ENCODE measurements around the gene PTPRM. TPM values are rescaled to one million over a fixed set of nuclear protein-coding genes. Genes with fewer than 3 reads are reported as not detected.

The PTPRM gene
- polyA plus RNA-seq, 1 of the 3 experiments (the other 2 are of a cell fraction) = 16.0 TPM

- TF ChIP-seq MAX (IDR thresholded peaks at IDR 0.05; ENCODE audit: low read depth) (no peak), JUND (IDR thresholded peaks at IDR 0.05) (no peak), ELF1 (IDR thresholded peaks at IDR 0.05) (no peak), USF1 (IDR thresholded peaks at IDR 0.05; ENCODE audit: borderline replicate concordance, low read depth) (no peak), TEAD4 (IDR thresholded peaks at IDR 0.05; ENCODE audit: borderline replicate concordance, insufficient read depth) (no peak), YY1 (IDR thresholded peaks at IDR 0.05; ENCODE audit: low read depth) (no peak), NFIC (IDR thresholded peaks at IDR 0.05; ENCODE audit: borderline replicate concordance) (no peak), EP300 (IDR thresholded peaks at IDR 0.05; ENCODE audit: borderline replicate concordance in 1 of 2, low read depth in 1 of 2, low read length in 1 of 2) (no peak), FOSL2 (IDR thresholded peaks at IDR 0.05; ENCODE audit: borderline replicate concordance, low read depth) (no peak), RXRA (IDR thresholded peaks at IDR 0.05; ENCODE audit: borderline replicate concordance, low read depth) (no peak)
These were observed 881.0 kb downstream of the PTPRM start (continued) for GRCh38 chr18:8448130-8448529.

GRCh38 chr18:8450013-8450412 is 882.9 kb downstream of the PTPRM start:
- CTCF ChIA-PET = interaction anchor here (0.6 to 1.3 kb wide), 2 partner anchors 28 to 805 kb away, joined by 4 read pairs; no protein-coding TSS in a partner anchor

More at GRCh38 chr18:8450013-8450412, 882.9 kb downstream of the PTPRM start:
- POLR2A ChIA-PET = interaction anchor here (0.6 kb wide), 1 partner anchor 22 kb away, joined by 3 read pairs; no protein-coding TSS in a partner anchor
- no peaks in the 10 kb centered on the region for H3K79me2 ChIP-seq (ENCODE audit: insufficient read depth)
- no peak overlapping the region for H3K4me2 ChIP-seq
- TF ChIP-seq CTCF (IDR thresholded peaks at IDR 0.05) = peak; percentile 59
- TF ChIP-seq SIN3A (IDR thresholded peaks at IDR 0.05; ENCODE audit: borderline replicate concordance, low read depth, low read length) = no peak
- no peak overlapping the region for H2AFZ ChIP-seq (ENCODE audit: low read depth)
- no peaks in the 10 kb centered on the region for H3K27me3 ChIP-seq (ENCODE audit: insufficient read depth)
- no peak overlapping the region for H3K4me3 ChIP-seq (ENCODE audit: low read depth in 2 of 2, low read length in 1 of 2)
- H4K20me1 ChIP-seq (ENCODE audit: insufficient read depth) = no peaks in the 10 kb centered on the region
- no peaks in the 10 kb centered on the region for H3K4me1 ChIP-seq (ENCODE audit: control insufficient read depth in 1 of 2, insufficient read depth in 2 of 2, low read depth in 1 of 2, low read length in 1 of 2)
- WGBS (ENCODE audit: low lambda C conversion rate) = 59% methylated on average over 5 of the region's 5 CpGs
- DNase-seq = no peak
- H3F3A ChIP-seq (replicated peaks; ENCODE audit: insufficient read depth) = no peaks in the 10 kb centered on the region
- H3K9me2 ChIP-seq = no peaks in the 10 kb centered on the region
- H3K27ac ChIP-seq (ENCODE audit: low read depth in 2 of 2, low read length in 1 of 2) = no peak overlapping the region
- H3K9ac ChIP-seq = no peak overlapping the region
- H3K9me3 ChIP-seq = no peaks in the 10 kb centered on the region
- no peaks in the 10 kb centered on the region for H3K36me3 ChIP-seq (replicated peaks in 1 of 2; ENCODE audit: control insufficient read depth in 1 of 2, insufficient read depth in 2 of 2, low read length in 1 of 2)
